A375 (cell line): ENCODE measurements around the gene CD55. TPM values are rescaled to one million over a fixed set of nuclear protein-coding genes. Genes with fewer than 3 reads are reported as not detected.

Source experiments
- total RNA-seq: library from RNA; depleted of rRNA; stranded (reverse); fragments of >200 nt; shearing (Covaris generic); gene quantifications from 2 replicates; pipeline ENCODE4 v1.2.3, GENCODE V29; 2014; rRNA removed

Gene CD55, protein sequence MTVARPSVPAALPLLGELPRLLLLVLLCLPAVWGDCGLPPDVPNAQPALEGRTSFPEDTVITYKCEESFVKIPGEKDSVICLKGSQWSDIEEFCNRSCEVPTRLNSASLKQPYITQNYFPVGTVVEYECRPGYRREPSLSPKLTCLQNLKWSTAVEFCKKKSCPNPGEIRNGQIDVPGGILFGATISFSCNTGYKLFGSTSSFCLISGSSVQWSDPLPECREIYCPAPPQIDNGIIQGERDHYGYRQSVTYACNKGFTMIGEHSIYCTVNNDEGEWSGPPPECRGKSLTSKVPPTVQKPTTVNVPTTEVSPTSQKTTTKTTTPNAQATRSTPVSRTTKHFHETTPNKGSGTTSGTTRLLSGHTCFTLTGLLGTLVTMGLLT
- total RNA-seq: 103 and 120 TPM in 2 replicates

DNA sequence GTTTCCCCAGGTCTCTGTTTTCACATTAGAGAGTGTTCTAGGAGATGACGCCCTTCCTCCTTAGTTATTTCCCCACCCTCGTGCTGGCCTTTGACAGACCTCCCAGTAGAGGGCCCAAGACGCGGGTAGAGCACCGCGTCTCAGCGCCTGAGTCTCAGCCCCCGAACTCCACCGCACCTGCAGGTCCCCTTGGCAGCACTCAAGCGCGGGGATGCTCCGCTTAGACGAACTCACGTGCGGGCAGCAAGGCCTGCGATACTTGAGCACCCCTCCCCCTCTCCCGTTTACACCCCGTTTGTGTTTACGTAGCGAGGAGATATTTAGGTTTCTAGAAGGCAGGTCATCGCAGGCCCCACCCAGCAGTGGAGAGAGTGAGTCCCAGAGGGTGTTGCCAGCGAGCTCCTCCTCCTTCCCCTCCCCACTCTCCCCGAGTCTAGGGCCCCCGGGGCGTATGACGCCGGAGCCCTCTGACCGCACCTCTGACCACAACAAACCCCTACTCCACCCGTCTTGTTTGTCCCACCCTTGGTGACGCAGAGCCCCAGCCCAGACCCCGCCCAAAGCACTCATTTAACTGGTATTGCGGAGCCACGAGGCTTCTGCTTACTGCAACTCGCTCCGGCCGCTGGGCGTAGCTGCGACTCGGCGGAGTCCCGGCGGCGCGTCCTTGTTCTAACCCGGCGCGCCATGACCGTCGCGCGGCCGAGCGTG lies at the start of gene CD55:
Gene CD55, plus strand, starts transcription at position 600 of the 711 bp plus-strand sequence. Its CDS starts 88 bp downstream, at position 688.

Other genes with a start within 250 kb of the CD55 start
- not detected in 2 replicates for gene C4BPB, start 232.8 kb upstream of the CD55 start, total RNA-seq
- not detected in 2 replicates for gene C4BPA, start 217.4 kb upstream of the CD55 start, total RNA-seq
- gene CR2, start 132.7 kb downstream of the CD55 start, total RNA-seq: not detected in 2 replicates
- not detected in 2 replicates for gene CR1, start 174.5 kb downstream of the CD55 start, total RNA-seq